Uterus (tissue), 4 donors: Measurements from ENCODE around the gene FOSL2. TPM values are rescaled to one million over a fixed set of nuclear protein-coding genes. Genes with fewer than 3 reads are reported as not detected.

Experiments used
- DNase-seq, 2 donors: peaks; one replicate each; pipeline ENCODE4 v3.0.0-alpha.2; 2019 to 2020
- H3K27ac ChIP-seq, 2 donors: fragments of 200-600 bp; sonication (generic); 1 replicate in 1 of 2; 2 replicates in 1 of 2; pipeline ENCODE4 v1.5.1; 2016 to 2018
- H3K27me3 ChIP-seq, 2 donors: fragments of 200-600 bp; sonication (generic); one replicate each; pipeline ENCODE4 v1.5.1; 2018 to 2019; ENCODE audit warnings: control low read depth in 1 of 2
- H3K36me3 ChIP-seq, 2 donors: fragments of 200-600 bp; sonication (generic); one replicate each; pipeline ENCODE4 v1.5.1; 2019; ENCODE audit warnings: control low read depth in 1 of 2
- H3K4me1 ChIP-seq, 2 donors: fragments of 200-600 bp; sonication (generic); one replicate each; pipeline ENCODE4 v1.5.1; 2018 to 2019; ENCODE audit warnings: control low read depth in 1 of 2
- H3K4me3 ChIP-seq, 2 donors: fragments of 200-600 bp; sonication (generic); 1 replicate in 1 of 2; 2 replicates in 1 of 2; pipeline ENCODE4 v1.5.1; 2018 to 2019; ENCODE audit warnings: mild to moderate bottlenecking in 1 of 2
- H3K9me3 ChIP-seq, 2 donors: fragments of 200-600 bp; sonication (generic); one replicate each; pipeline ENCODE4 v1.5.1; 2019; ENCODE audit warnings: control low read depth in 1 of 2
- POLR2A ChIP-seq, 2 donors: fragments of 450-650 bp; IDR thresholded peaks; one replicate each; pipeline ENCODE4 v1.6.1; 2016; ENCODE audit warnings: antibody characterized with exemption in 2 of 2, mild to moderate bottlenecking in 1 of 2, moderate library complexity in 1 of 2
- intact Hi-C: fragments of 100-400 bp; cut with DNase I; formaldehyde crosslinking; loops from one replicate; pipeline ENCODE4 v1.15.1; 2023; ENCODE audit warnings: low total_unique reads
- total RNA-seq, 4 donors: library from RNA; depleted of rRNA in 3 of 4; stranded (reverse); fragments of >200 nt in 3 of 4; gene quantifications; one replicate each; pipeline versions ENCODE4 v1.1.0 to v1.2.4, GENCODE V29; 2014 to 2023
- TF ChIP-seq, protein P1 (sequence below), 4 experiments: fragments of 200-600 bp in 2 of 4; fragments of 450-650 bp in 2 of 4; sonication (generic) in 2 of 4; IDR thresholded peaks; one replicate each; pipeline ENCODE4 v1.5.1; 2016 to 2019; ENCODE audit warnings: antibody characterized with exemption in 4 of 4, mild to moderate bottlenecking in 2 of 4, moderate library complexity in 1 of 4
- donor health status: DM: yes; HTN: yes; CAD: no.

The FOSL2 gene
- total RNA-seq, 4 donors from 2014 or later, result 39.8 to 134 (median 58.7) TPM

DNA sequence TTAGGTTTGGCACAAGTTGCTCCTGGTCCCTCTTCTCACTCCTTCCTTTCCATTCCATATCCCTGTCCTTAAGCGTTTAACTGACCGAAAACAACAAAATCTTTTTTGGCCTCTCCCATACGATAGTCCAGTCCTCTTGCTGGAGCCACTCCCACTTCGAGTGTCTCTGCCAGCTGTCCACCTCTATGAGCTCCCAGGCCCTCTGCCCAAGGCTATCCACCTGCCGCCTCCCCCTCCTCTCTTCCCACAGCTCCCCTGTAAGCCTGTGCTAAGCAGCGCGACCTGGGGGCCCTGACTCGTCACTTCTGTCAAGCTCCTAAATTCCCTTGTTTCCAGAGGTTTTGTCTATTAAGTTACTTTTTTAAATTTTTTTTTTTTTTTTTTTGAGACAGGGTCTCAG lies 47.0 kb upstream of the FOSL2 start:
- no peak for TF ChIP-seq POLR2A (IDR thresholded peaks at IDR 0.05)
- TF ChIP-seq, protein P1, sequence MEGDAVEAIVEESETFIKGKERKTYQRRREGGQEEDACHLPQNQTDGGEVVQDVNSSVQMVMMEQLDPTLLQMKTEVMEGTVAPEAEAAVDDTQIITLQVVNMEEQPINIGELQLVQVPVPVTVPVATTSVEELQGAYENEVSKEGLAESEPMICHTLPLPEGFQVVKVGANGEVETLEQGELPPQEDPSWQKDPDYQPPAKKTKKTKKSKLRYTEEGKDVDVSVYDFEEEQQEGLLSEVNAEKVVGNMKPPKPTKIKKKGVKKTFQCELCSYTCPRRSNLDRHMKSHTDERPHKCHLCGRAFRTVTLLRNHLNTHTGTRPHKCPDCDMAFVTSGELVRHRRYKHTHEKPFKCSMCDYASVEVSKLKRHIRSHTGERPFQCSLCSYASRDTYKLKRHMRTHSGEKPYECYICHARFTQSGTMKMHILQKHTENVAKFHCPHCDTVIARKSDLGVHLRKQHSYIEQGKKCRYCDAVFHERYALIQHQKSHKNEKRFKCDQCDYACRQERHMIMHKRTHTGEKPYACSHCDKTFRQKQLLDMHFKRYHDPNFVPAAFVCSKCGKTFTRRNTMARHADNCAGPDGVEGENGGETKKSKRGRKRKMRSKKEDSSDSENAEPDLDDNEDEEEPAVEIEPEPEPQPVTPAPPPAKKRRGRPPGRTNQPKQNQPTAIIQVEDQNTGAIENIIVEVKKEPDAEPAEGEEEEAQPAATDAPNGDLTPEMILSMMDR (IDR thresholded peaks at IDR 0.05), result no peak
- intact Hi-C loops, result no loop called here
- Histone ChIP-seq H3K27ac (no peak overlapping the region), H3K4me3 (no peak overlapping the region), H3K4me1 (peaks cover 0 to 4% of the 10 kb centered on the region in 2 donors), H3K9me3 (no peaks in the 10 kb centered on the region), H3K36me3 (no peaks in the 10 kb centered on the region), H3K27me3 (no peaks in the 10 kb centered on the region)
- no peak for DNase-seq

DNA sequence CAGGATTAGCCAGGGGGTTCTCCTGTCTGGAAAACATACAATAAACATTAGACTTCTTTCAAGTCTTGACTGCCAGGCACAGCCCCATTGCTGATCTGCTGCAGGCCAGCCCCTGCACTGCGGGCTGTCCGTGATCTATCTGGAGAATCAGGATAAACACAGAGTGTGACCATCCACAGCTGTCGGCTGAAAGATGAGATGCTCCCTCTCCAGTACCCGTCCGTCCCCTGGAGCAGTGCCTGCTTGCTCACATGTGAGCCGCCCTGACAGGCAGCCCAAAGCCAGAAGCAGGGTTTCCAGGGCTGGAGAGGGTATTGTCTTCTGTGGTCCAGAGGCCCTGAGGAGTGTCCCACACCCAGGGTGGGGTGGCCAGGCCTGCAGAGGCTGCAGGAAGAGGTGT lies 46.1 kb upstream of the FOSL2 start:
- Histone ChIP-seq H3K9me3 (no peaks in the 10 kb centered on the region), H3K4me1 (peaks cover 0 to 4% of the 10 kb centered on the region in 2 donors), H3K36me3 (no peaks in the 10 kb centered on the region), H3K27me3 (no peaks in the 10 kb centered on the region), H3K4me3 (no peak overlapping the region), H3K27ac (no peak overlapping the region)
- intact Hi-C loops, result no loop called here
- no peak for DNase-seq
- TF ChIP-seq POLR2A (IDR thresholded peaks at IDR 0.05), result no peak
- TF ChIP-seq, protein P1 (IDR thresholded peaks at IDR 0.05), result no peak

DNA sequence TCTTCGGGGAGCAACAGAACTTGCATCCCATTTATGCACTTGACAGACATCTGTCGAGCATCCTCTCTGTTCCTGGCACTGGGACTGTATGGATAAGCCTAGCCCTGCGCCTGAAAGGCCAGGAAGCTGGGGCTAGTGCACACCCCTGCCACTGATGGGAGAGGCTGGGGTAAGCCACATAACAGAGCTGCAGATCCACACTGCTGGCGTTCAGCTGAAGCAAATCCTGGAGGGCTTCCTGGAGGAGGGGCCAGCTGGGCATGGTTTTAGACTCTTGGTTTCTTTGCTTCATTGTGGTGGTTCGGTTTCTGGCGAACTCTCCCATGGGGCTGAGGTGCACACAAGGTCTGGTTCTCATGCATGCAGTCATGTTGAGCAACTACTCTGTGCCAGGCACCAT lies 45.5 kb upstream of the FOSL2 start:
- H3K4me3 ChIP-seq, result no peak overlapping the region
- no peaks in the 10 kb centered on the region for H3K36me3 ChIP-seq
- H3K9me3 ChIP-seq, result no peaks in the 10 kb centered on the region
- H3K4me1 ChIP-seq, result peaks cover 0 to 4% of the 10 kb centered on the region in 2 donors
- no peaks in the 10 kb centered on the region for H3K27me3 ChIP-seq
- TF ChIP-seq, protein P1 (IDR thresholded peaks at IDR 0.05), result no peak
- no peak for DNase-seq
- no peak overlapping the region for H3K27ac ChIP-seq
- intact Hi-C loops, result no loop called here

DNA sequence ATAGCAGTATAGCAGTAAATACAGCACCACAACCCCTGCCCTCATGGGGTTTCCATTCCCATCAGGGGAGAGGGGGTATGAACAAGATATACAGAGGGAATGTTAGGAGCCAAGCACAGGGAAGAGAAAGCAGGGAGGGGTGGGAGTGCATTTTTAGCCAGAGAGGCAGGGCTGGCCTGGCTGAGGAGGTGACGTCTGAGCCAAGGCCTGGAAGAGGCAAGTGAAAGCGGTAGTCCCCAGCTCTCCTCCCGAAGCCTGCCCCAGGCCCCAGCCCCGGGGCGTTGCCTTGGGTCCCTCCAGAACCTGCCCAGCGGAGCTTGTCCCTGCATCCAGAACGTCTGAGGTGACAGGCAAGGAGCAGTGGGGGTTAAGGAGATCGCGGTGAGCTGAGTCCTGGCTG lies 45.1 kb upstream of the FOSL2 start:
- Histone ChIP-seq H3K36me3 (no peaks in the 10 kb centered on the region), H3K27ac (no peak overlapping the region), H3K9me3 (no peaks in the 10 kb centered on the region), H3K27me3 (no peaks in the 10 kb centered on the region), H3K4me1 (peaks cover 0 to 4% of the 10 kb centered on the region in 2 donors), H3K4me3 (no peak overlapping the region)
- intact Hi-C loops, result no loop called here
- TF ChIP-seq, protein P1 (IDR thresholded peaks at IDR 0.05), result no peak
- TF ChIP-seq POLR2A (IDR thresholded peaks at IDR 0.05), result no peak
- no peak for DNase-seq

DNA sequence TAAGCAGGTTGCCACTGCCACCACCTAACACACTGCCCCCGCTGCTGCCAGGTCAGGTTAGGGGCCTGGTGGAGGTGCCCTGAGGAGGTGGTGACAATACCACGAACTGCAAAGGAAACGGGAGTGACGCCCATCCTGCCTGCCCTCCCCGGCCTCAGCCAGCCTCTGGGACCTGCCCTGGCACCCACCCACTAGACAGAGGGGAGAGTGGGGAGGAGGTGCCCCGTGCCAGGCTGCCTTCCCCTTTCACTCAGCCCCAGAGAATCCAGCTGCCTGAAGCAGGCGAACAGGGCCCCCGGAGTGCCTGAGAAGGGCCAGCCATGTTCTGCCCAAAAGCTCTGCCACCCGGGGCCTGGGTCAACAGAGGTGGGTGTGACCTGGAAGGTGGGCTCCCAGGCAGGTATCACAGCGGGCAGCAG lies 44.5 kb upstream of the FOSL2 start:
- no peaks in the 10 kb centered on the region for H3K9me3 ChIP-seq
- no peak for DNase-seq

More for the DNA sequence above, 44.5 kb upstream of the FOSL2 start:
- Histone ChIP-seq H3K27ac (no peak overlapping the region), H3K4me1 (peaks cover 0 to 3% of the 10 kb centered on the region in 2 donors), H3K27me3 (no peaks in the 10 kb centered on the region), H3K4me3 (no peak overlapping the region), H3K36me3 (no peaks in the 10 kb centered on the region)
- TF ChIP-seq, protein P1 (IDR thresholded peaks at IDR 0.05), result no peak
- TF ChIP-seq POLR2A (IDR thresholded peaks at IDR 0.05), result no peak
- intact Hi-C loops, result no loop called here
